Esophagus muscularis mucosa (tissue), 4 donors: Measurements from ENCODE around the gene EMCN.

Experiments used
- EP300 ChIP-seq: sonication (generic); formaldehyde crosslinking; IDR thresholded peaks from one replicate; pipeline ENCODE4 v1.6.1; 2017; ENCODE audit warnings: antibody characterized with exemption
- POLR2A ChIP-seq: fragments of 450-650 bp; IDR thresholded peaks from one replicate; pipeline ENCODE4 v1.6.1; 2017; ENCODE audit warnings: antibody characterized with exemption, moderate library complexity, mild to moderate bottlenecking, low read depth
- POLR2AphosphoS5 ChIP-seq, 2 donors: sonication (generic); formaldehyde crosslinking; IDR thresholded peaks; one replicate each; pipeline ENCODE4 v1.6.1; 2017; ENCODE audit warnings: antibody characterized with exemption in 2 of 2
- TF ChIP-seq, protein P1 (sequence below), 3 experiments: fragments of 200-600 bp in 2 of 3; fragments of 450-650 bp in 1 of 3; sonication (generic) in 2 of 3; IDR thresholded peaks; one replicate each; pipeline ENCODE4 v1.5.1; 2017 to 2019; ENCODE audit warnings: antibody characterized with exemption in 3 of 3, mild to moderate bottlenecking in 2 of 3, moderate library complexity in 1 of 3

DNA sequence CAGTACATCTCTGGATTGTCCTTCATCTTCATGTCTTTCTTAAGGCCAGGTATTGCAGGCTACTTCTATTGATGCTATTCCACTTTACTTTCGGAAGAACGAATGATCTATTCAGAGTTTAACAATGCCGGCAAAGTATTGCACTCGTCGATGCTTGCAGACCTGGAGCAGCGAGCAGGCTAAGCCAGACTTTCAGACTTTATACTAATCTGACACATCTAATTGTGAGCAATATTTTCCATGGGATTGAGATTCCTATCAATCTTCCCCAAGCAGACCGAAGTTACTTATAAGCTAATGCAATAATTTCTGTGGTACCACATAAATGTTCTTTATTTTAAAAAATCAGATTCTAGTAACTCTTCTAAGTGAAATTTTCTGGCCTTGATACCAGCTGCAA, 1.6 kb downstream of the EMCN start:
- TF ChIP-seq, protein P1, sequence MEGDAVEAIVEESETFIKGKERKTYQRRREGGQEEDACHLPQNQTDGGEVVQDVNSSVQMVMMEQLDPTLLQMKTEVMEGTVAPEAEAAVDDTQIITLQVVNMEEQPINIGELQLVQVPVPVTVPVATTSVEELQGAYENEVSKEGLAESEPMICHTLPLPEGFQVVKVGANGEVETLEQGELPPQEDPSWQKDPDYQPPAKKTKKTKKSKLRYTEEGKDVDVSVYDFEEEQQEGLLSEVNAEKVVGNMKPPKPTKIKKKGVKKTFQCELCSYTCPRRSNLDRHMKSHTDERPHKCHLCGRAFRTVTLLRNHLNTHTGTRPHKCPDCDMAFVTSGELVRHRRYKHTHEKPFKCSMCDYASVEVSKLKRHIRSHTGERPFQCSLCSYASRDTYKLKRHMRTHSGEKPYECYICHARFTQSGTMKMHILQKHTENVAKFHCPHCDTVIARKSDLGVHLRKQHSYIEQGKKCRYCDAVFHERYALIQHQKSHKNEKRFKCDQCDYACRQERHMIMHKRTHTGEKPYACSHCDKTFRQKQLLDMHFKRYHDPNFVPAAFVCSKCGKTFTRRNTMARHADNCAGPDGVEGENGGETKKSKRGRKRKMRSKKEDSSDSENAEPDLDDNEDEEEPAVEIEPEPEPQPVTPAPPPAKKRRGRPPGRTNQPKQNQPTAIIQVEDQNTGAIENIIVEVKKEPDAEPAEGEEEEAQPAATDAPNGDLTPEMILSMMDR (IDR thresholded peaks at IDR 0.05): no peak
- TF ChIP-seq POLR2AphosphoS5 (IDR thresholded peaks at IDR 0.05) (no peak), POLR2A (no peak), EP300 (no peak)
